Measurements from ENCODE around the gene ARHGAP24. TPM values are rescaled to one million over a fixed set of nuclear protein-coding genes. Genes with fewer than 3 reads are reported as not detected.

The ARHGAP24 gene
- total and polyA plus RNA-seq, 4 donors = 1.8 to 15.2 (median 3.3) TPM

DNA sequence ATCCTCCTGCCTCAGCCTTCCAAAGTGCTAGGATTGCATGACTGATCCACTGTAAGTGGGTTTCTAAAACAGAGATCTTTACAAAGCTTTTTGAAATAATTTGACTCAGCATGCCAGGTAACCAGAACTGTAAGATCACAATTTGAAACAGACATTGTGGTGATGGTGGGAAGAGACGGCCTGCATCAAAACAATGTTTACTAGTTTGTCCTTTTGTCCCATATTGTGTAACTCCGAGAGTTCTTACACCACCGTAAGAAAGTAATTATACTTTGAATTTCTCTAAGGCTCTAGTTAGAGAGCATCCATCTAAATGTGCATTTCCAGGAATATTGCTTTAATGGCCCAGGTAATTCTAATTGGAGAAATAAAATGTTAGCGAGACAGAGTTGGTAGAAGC lies 594 bp upstream of the ARHGAP24 start:
- Histone ChIP-seq H3K9me3 (ENCODE audit: control insufficient read depth in 4 of 4, low read length in 3 of 4) (no peaks in the 10 kb centered on the region), H3K4me3 (ENCODE audit: low read depth in 1 of 3, low read length in 3 of 3) (peak overlapping the region in 1 of 3 donors; percentile 40), H3K4me1 (ENCODE audit: control insufficient read depth in 4 of 4, insufficient read depth in 4 of 4, low read length in 3 of 4) (peaks cover 0 to 10% (median 4%) of the 10 kb centered on the region in 4 donors), H3K36me3 (ENCODE audit: control insufficient read depth in 4 of 4, insufficient read depth in 3 of 4, low read depth in 1 of 4, low read length in 3 of 4) (no peaks in the 10 kb centered on the region), H3K27ac (ENCODE audit: low read depth in 1 of 2, low read length in 2 of 2) (peak overlapping the region in 1 of 2 donors; percentile 9), H3K27me3 (ENCODE audit: control insufficient read depth in 4 of 4, insufficient read depth in 4 of 4, low read length in 3 of 4) (no peaks in the 10 kb centered on the region), H3K9ac (ENCODE audit: low read depth in 1 of 2, low read length in 2 of 2) (no peak overlapping the region)
- TF ChIP-seq RXRA (IDR thresholded peaks at IDR 0.05) = no peak
- no peak for TF ChIP-seq SP1 (IDR thresholded peaks at IDR 0.05)
- TF ChIP-seq JUND (IDR thresholded peaks at IDR 0.05) = no peak
- TF ChIP-seq, protein P1, sequence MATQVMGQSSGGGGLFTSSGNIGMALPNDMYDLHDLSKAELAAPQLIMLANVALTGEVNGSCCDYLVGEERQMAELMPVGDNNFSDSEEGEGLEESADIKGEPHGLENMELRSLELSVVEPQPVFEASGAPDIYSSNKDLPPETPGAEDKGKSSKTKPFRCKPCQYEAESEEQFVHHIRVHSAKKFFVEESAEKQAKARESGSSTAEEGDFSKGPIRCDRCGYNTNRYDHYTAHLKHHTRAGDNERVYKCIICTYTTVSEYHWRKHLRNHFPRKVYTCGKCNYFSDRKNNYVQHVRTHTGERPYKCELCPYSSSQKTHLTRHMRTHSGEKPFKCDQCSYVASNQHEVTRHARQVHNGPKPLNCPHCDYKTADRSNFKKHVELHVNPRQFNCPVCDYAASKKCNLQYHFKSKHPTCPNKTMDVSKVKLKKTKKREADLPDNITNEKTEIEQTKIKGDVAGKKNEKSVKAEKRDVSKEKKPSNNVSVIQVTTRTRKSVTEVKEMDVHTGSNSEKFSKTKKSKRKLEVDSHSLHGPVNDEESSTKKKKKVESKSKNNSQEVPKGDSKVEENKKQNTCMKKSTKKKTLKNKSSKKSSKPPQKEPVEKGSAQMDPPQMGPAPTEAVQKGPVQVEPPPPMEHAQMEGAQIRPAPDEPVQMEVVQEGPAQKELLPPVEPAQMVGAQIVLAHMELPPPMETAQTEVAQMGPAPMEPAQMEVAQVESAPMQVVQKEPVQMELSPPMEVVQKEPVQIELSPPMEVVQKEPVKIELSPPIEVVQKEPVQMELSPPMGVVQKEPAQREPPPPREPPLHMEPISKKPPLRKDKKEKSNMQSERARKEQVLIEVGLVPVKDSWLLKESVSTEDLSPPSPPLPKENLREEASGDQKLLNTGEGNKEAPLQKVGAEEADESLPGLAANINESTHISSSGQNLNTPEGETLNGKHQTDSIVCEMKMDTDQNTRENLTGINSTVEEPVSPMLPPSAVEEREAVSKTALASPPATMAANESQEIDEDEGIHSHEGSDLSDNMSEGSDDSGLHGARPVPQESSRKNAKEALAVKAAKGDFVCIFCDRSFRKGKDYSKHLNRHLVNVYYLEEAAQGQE (IDR thresholded peaks at IDR 0.05) = no peak
- TF ChIP-seq HNF4G (IDR thresholded peaks at IDR 0.05) = no peak
- no peak for TF ChIP-seq YY1 (IDR thresholded peaks at IDR 0.05)
- TF ChIP-seq, protein P2, sequence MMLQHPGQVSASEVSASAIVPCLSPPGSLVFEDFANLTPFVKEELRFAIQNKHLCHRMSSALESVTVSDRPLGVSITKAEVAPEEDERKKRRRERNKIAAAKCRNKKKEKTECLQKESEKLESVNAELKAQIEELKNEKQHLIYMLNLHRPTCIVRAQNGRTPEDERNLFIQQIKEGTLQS (IDR thresholded peaks at IDR 0.05) = no peak
- no peak for TF ChIP-seq RAD21 (IDR thresholded peaks at IDR 0.05)
- TF ChIP-seq HNF4A (conservative IDR thresholded peaks at IDR 0.05) = no peak
- no peak for TF ChIP-seq FOXA1 (IDR thresholded peaks at IDR 0.05)
- TF ChIP-seq NR2F2 (IDR thresholded peaks at IDR 0.05) = no peak
- TF ChIP-seq, protein P3, sequence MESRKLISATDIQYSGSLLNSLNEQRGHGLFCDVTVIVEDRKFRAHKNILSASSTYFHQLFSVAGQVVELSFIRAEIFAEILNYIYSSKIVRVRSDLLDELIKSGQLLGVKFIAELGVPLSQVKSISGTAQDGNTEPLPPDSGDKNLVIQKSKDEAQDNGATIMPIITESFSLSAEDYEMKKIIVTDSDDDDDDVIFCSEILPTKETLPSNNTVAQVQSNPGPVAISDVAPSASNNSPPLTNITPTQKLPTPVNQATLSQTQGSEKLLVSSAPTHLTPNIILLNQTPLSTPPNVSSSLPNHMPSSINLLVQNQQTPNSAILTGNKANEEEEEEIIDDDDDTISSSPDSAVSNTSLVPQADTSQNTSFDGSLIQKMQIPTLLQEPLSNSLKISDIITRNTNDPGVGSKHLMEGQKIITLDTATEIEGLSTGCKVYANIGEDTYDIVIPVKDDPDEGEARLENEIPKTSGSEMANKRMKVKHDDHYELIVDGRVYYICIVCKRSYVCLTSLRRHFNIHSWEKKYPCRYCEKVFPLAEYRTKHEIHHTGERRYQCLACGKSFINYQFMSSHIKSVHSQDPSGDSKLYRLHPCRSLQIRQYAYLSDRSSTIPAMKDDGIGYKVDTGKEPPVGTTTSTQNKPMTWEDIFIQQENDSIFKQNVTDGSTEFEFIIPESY (IDR thresholded peaks at IDR 0.05) = no peak
- no peak for TF ChIP-seq FOXA2 (IDR thresholded peaks at IDR 0.05)
- TF ChIP-seq EGR1 (IDR thresholded peaks at IDR 0.05; ENCODE audit: low read depth in 2 of 2) = no peak
- no peak for DNase-seq (ENCODE audit: low spot score)
- WGBS = 37% methylated on average over 4 of the region's 4 CpGs

DNA sequence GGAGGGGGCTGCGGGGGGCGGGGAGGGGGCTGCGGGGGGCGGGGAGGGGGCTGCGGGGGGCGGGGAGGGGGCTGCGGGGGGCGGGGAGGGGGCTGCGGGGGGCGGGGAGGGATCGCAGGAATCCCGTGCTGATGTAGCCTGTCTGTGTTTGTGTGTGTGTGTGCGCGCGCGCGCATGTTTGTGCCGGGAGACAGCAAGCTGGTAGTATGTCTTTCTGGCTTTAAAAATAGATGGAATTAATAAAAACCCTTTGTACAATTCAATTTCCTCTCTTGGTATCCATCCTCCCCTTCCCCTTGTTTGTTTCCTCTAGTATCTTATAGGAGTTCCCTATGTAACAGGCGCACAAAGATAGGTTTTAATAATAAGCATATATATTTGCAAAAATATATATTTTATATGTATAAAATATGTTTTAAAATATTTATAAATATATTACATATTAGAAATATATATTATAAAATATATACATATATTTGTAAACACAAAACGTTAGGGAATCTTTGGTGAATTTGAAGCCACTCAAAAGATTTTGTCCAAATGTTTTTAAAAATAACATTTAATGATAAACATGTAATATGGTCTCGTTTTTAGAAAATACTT lies 782 bp downstream of the ARHGAP24 start:
- DNase-seq (ENCODE audit: low spot score) = no peak
- Histone ChIP-seq H3K36me3 (ENCODE audit: control insufficient read depth in 4 of 4, insufficient read depth in 3 of 4, low read depth in 1 of 4, low read length in 3 of 4) (no peaks in the 10 kb centered on the region), H3K9ac (ENCODE audit: low read depth in 1 of 2, low read length in 2 of 2) (no peak overlapping the region), H3K27me3 (ENCODE audit: control insufficient read depth in 4 of 4, insufficient read depth in 4 of 4, low read length in 3 of 4) (no peaks in the 10 kb centered on the region), H3K27ac (ENCODE audit: low read depth in 1 of 2, low read length in 2 of 2) (no peak overlapping the region), H3K4me1 (ENCODE audit: control insufficient read depth in 4 of 4, insufficient read depth in 4 of 4, low read length in 3 of 4) (peaks cover 0 to 10% (median 4%) of the 10 kb centered on the region in 4 donors), H3K9me3 (ENCODE audit: control insufficient read depth in 4 of 4, low read length in 3 of 4) (no peaks in the 10 kb centered on the region), H3K4me3 (ENCODE audit: low read depth in 1 of 3, low read length in 3 of 3) (peak overlapping the region in 1 of 3 donors; percentile 40)
- WGBS = 6% methylated on average over 17 of the region's 21 CpGs
- TF ChIP-seq HNF4A (conservative IDR thresholded peaks at IDR 0.05) (no peak), JUND (IDR thresholded peaks at IDR 0.05) (no peak), FOXA2 (IDR thresholded peaks at IDR 0.05) (no peak), RXRA (IDR thresholded peaks at IDR 0.05) (no peak), HNF4G (IDR thresholded peaks at IDR 0.05) (no peak), EGR1 (IDR thresholded peaks at IDR 0.05; ENCODE audit: low read depth in 2 of 2) (no peak), SP1 (IDR thresholded peaks at IDR 0.05) (no peak), RAD21 (IDR thresholded peaks at IDR 0.05) (no peak), GABPA (IDR thresholded peaks at IDR 0.05 in 1 of 2, conservative IDR thresholded peaks at IDR 0.05 in 1 of 2) (no peak)
- TF ChIP-seq, protein P1 (IDR thresholded peaks at IDR 0.05) = no peak
- TF ChIP-seq, protein P4, sequence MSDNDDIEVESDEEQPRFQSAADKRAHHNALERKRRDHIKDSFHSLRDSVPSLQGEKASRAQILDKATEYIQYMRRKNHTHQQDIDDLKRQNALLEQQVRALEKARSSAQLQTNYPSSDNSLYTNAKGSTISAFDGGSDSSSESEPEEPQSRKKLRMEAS (IDR thresholded peaks at IDR 0.05) = no peak
- TF ChIP-seq, protein P3 (IDR thresholded peaks at IDR 0.05) = no peak
- TF ChIP-seq, protein P5, sequence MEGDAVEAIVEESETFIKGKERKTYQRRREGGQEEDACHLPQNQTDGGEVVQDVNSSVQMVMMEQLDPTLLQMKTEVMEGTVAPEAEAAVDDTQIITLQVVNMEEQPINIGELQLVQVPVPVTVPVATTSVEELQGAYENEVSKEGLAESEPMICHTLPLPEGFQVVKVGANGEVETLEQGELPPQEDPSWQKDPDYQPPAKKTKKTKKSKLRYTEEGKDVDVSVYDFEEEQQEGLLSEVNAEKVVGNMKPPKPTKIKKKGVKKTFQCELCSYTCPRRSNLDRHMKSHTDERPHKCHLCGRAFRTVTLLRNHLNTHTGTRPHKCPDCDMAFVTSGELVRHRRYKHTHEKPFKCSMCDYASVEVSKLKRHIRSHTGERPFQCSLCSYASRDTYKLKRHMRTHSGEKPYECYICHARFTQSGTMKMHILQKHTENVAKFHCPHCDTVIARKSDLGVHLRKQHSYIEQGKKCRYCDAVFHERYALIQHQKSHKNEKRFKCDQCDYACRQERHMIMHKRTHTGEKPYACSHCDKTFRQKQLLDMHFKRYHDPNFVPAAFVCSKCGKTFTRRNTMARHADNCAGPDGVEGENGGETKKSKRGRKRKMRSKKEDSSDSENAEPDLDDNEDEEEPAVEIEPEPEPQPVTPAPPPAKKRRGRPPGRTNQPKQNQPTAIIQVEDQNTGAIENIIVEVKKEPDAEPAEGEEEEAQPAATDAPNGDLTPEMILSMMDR (IDR thresholded peaks at IDR 0.05; ENCODE audit: low read depth, low read length, missing input control) = no peak

Data from liver (tissue), 9 donors.